Raji (cell line): ENCODE results near the gene RAB40C.

Experiments used
- POLR2A ChIP-seq: IDR thresholded peaks from 2 replicates; pipeline ENCODE4 v1.6.1; 2011; ENCODE audit warnings: low read depth, low read length, control low read depth; ENCODE audit not compliant: insufficient read depth

RAB40C gene

GRCh38 chr16:588889-589657 is 793 bp upstream of the RAB40C start:
- TF ChIP-seq POLR2A: peak; percentile 87

- no peak; the same call in 1 of the 2 replicates for TF ChIP-seq POLR2A
Measured at GRCh38 chr16:590188-590814, 435 bp downstream of the RAB40C start.

GRCh38 chr16:590815-591200 is 942 bp downstream of the RAB40C start:
- no peak for TF ChIP-seq POLR2A

- no peak for TF ChIP-seq POLR2A
Measured at GRCh38 chr16:591231-591630, 1.4 kb downstream of the RAB40C start.

GRCh38 chr16:591892-592517 is 2.1 kb downstream of the RAB40C start:
- no peak for TF ChIP-seq POLR2A

- TF ChIP-seq POLR2A: no peak
Measured at GRCh38 chr16:592518-593306, 2.8 kb downstream of the RAB40C start.

- TF ChIP-seq POLR2A: no peak
Measured at GRCh38 chr16:593406-593805, 3.5 kb downstream of the RAB40C start.

- no peak for TF ChIP-seq POLR2A
Measured at GRCh38 chr16:593807-594206, 3.9 kb downstream of the RAB40C start.

- TF ChIP-seq POLR2A: no peak
Measured at GRCh38 chr16:595094-595528, 5.2 kb downstream of the RAB40C start.

- no peak for TF ChIP-seq POLR2A
Measured at GRCh38 chr16:595942-596735, 6.3 kb downstream of the RAB40C start.

- no peak for TF ChIP-seq POLR2A
Measured at GRCh38 chr16:596736-597060, 6.8 kb downstream of the RAB40C start.

GRCh38 chr16:598823-599739 is 9.2 kb downstream of the RAB40C start:
- TF ChIP-seq POLR2A: no peak

- TF ChIP-seq POLR2A: no peak
Measured at GRCh38 chr16:600781-601180, 10.9 kb downstream of the RAB40C start.

GRCh38 chr16:603933-604332 is 14.1 kb downstream of the RAB40C start:
- no peak for TF ChIP-seq POLR2A
